K562 (cell line): ENCODE measurements around the gene SOX15. TPM values are rescaled to one million over a fixed set of nuclear protein-coding genes. Genes with fewer than 3 reads are reported as not detected.

ENCODE experiments used
- CBX3 ChIP-seq, 2 experiments: IDR thresholded peaks; 1 replicate in 1 of 2; 2 replicates in 1 of 2; pipeline ENCODE4 v1.6.1; 2012; ENCODE audit warnings: inconsistent platforms in 2 of 2, low read length in 2 of 2, borderline replicate concordance in 1 of 2, control low read depth in 1 of 2
- CHCHD3 ChIP-seq: fragments of 250-450 bp; sonication (Bioruptor Pico); IDR thresholded peaks from 2 replicates; pipeline ENCODE4 v2.1.2; 2022; ENCODE audit warnings: mild to moderate bottlenecking
- ELF2 ChIP-seq: fragments of 250-450 bp; sonication (Bioruptor Pico); IDR thresholded peaks from 2 replicates; pipeline ENCODE4 v1.5.0; 2021; ENCODE audit warnings: mild to moderate bottlenecking
- FOSL1 ChIP-seq: fragments of 200-800 bp; sonication (Bioruptor generic); conservative IDR thresholded peaks from 2 replicates; pipeline ENCODE4 v1.6.1; 2016; ENCODE audit warnings: missing genetic modification characterization, missing compliant biosample characterization
- HDAC8 ChIP-seq: fragments of 450-650 bp; IDR thresholded peaks from 2 replicates; pipeline ENCODE4 v1.6.1; 2016; ENCODE audit warnings: mild to moderate bottlenecking, missing genetic modification characterization, moderate library complexity, missing compliant biosample characterization
- HNRNPH1 ChIP-seq: fragments of 200-400 bp; formaldehyde crosslinking; optimal IDR thresholded peaks from 2 replicates; pipeline ENCODE3; 2017; ENCODE audit warnings: low read depth, mild to moderate bottlenecking, low read length, moderate library complexity
- JUND ChIP-seq, 2 experiments: IDR thresholded peaks; 2 replicates in 1 of 2; 3 replicates in 1 of 2; pipeline ENCODE4 v1.6.1; 2011; ENCODE audit warnings: borderline replicate concordance in 2 of 2, low read depth in 2 of 2, low read length in 2 of 2, improper control_type of control experiment in 1 of 2, missing biosample characterization in 1 of 2, missing genetic modification characterization in 1 of 2, missing genetic modification reagents in 1 of 2
- KAT7 ChIP-seq: sonication (generic); formaldehyde crosslinking; IDR thresholded peaks from 2 replicates; pipeline ENCODE4 v1.8.0; 2022; ENCODE audit warnings: missing genetic modification reagents, mild to moderate bottlenecking, borderline replicate concordance
- NONO ChIP-seq, 2 experiments: fragments of 200-400 bp in 1 of 2; fragments of 450-650 bp in 1 of 2; formaldehyde crosslinking in 1 of 2; IDR thresholded peaks; 2 replicates each; pipeline ENCODE4 v1.6.1; 2017; ENCODE audit warnings: low read depth in 2 of 2, mild to moderate bottlenecking in 2 of 2, moderate library complexity in 2 of 2, low read length in 1 of 2
- SRF ChIP-seq, 2 experiments: fragments of 250-450, 450-650 bp in 1 of 2; sonication (Bioruptor Pico) in 1 of 2; sonication (generic) in 1 of 2; formaldehyde crosslinking; IDR thresholded peaks; 2 replicates each; pipeline versions ENCODE4 v1.5.0 to v1.5.1; 2020 to 2022; ENCODE audit warnings: mild to moderate bottlenecking in 1 of 2, missing genetic modification reagents in 1 of 2
- ZNF583 ChIP-seq: fragments of 250-450 bp; sonication (Bioruptor Pico); IDR thresholded peaks from 2 replicates; pipeline ENCODE4 v1.4.0; 2020
- polyA plus RNA-seq, 8 experiments: library from polyadenylated mRNA; depleted of rRNA in 4 of 8; stranded (reverse) in 5 of 8; unstranded in 3 of 8; fragments of >200 nt; fragmentation: Nextera tagmentation in 2 of 8; fragmentation: Illumina TruSeq in 1 of 8; extraction: Ambion mirVana in 2 of 8; extraction: Trizol in 1 of 8; gene quantifications; 2 replicates each; pipeline versions ENCODE4 v1.2.1 to v1.2.3, GENCODE V29; 2011 to 2014; ENCODE audit warnings: inconsistent platforms in 1 of 8, missing spikeins in 1 of 8
- total RNA-seq, 7 experiments: library from RNA; depleted of rRNA in 6 of 7; stranded (reverse); fragments of >200 nt in 6 of 7; fragmentation: Illumina TruSeq in 2 of 7; extraction: Trizol in 2 of 7; gene quantifications; 2 replicates each; pipeline versions ENCODE4 v1.2.1 to v1.2.3, GENCODE V29; 2011 to 2021; ENCODE audit warnings: low replicate concordance in 1 of 7
- TF ChIP-seq, protein P1 (sequence below): fragments of 250-450 bp; sonication (Bioruptor Pico); IDR thresholded peaks from 2 replicates; pipeline ENCODE4 v1.8.0; 2022; ENCODE audit warnings: moderate library complexity, mild to moderate bottlenecking, inconsistent platforms
- TF ChIP-seq, protein P2 (sequence below): fragments of 450-650 bp; IDR thresholded peaks from 2 replicates; pipeline ENCODE4 v1.6.1; 2014; ENCODE audit warnings: low read depth, mild to moderate bottlenecking, moderate library complexity, borderline replicate concordance
- TF ChIP-seq, protein P3 (sequence below), 2 experiments: fragments of 150-350 bp in 1 of 2; IDR thresholded peaks; 2 replicates each; pipeline ENCODE4 v1.6.1; 2012 to 2016; ENCODE audit warnings: low read depth in 2 of 2, low read length in 2 of 2, mild to moderate bottlenecking in 1 of 2, moderate library complexity in 1 of 2
- TF ChIP-seq, protein P4 (sequence below): fragments of 450-650 bp; formaldehyde crosslinking; IDR thresholded peaks from 2 replicates; pipeline ENCODE4 v1.4.0; 2020; ENCODE audit warnings: mild to moderate bottlenecking, moderate library complexity

Gene SOX15
- total and polyA plus RNA-seq, 9 of the 15 experiments (the other 6 are each of a cell fraction or from before 2014, with no cell fraction given), result 0.07 to 0.33 (median 0.19) TPM; not detected in 5

GRCh38 chr17:7572588-7573323 lies 17.1 kb downstream of the SOX15 start (continued):
- TF ChIP-seq, protein P1, sequence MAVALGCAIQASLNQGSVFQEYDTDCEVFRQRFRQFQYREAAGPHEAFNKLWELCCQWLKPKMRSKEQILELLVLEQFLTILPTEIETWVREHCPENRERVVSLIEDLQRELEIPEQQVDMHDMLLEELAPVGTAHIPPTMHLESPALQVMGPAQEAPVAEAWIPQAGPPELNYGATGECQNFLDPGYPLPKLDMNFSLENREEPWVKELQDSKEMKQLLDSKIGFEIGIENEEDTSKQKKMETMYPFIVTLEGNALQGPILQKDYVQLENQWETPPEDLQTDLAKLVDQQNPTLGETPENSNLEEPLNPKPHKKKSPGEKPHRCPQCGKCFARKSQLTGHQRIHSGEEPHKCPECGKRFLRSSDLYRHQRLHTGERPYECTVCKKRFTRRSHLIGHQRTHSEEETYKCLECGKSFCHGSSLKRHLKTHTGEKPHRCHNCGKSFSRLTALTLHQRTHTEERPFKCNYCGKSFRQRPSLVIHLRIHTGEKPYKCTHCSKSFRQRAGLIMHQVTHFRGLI (CRISPR knock-in tag), result no peak
- TF ChIP-seq SRF (CRISPR knock-in tag; IDR thresholded peaks at IDR 0.05), result peak in 1 of 2 experiments; percentile 52; a peak in 1 of 4 replicates
- peak; percentile 82 for TF ChIP-seq HNRNPH1
- 0 out of 2 replicates have a peak, but pooled peaks have one; percentile 22 for TF ChIP-seq FOSL1
- no peak for TF ChIP-seq HDAC8
- 0 out of 3 replicates have a peak, but pooled peaks of 1 of the 2 experiments have one; percentile 24 for TF ChIP-seq CBX3 (IDR thresholded peaks at IDR 0.05; ENCODE audit: borderline replicate concordance in 1 of 2, low read length in 2 of 2)
- TF ChIP-seq, protein P2, sequence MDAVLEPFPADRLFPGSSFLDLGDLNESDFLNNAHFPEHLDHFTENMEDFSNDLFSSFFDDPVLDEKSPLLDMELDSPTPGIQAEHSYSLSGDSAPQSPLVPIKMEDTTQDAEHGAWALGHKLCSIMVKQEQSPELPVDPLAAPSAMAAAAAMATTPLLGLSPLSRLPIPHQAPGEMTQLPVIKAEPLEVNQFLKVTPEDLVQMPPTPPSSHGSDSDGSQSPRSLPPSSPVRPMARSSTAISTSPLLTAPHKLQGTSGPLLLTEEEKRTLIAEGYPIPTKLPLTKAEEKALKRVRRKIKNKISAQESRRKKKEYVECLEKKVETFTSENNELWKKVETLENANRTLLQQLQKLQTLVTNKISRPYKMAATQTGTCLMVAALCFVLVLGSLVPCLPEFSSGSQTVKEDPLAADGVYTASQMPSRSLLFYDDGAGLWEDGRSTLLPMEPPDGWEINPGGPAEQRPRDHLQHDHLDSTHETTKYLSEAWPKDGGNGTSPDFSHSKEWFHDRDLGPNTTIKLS, result no peak
- peak in 1 of 2 experiments; percentile 39; a peak in 2 of 4 replicates for TF ChIP-seq NONO (IDR thresholded peaks at IDR 0.05; ENCODE audit: low read depth in 2 of 2, low read length in 1 of 2)
- TF ChIP-seq KAT7 (CRISPR knock-in tag), result peak; percentile 98; the same call in 1 of the 2 replicates
- peak; percentile 37; the same call in 1 of the 2 replicates for TF ChIP-seq JUND (IDR thresholded peaks at IDR 0.05; ENCODE audit: borderline replicate concordance, low read depth, low read length)
- TF ChIP-seq JUND (tag; IDR thresholded peaks at IDR 0.05; ENCODE audit: borderline replicate concordance, low read depth, low read length), result no peak
- TF ChIP-seq, protein P3, sequence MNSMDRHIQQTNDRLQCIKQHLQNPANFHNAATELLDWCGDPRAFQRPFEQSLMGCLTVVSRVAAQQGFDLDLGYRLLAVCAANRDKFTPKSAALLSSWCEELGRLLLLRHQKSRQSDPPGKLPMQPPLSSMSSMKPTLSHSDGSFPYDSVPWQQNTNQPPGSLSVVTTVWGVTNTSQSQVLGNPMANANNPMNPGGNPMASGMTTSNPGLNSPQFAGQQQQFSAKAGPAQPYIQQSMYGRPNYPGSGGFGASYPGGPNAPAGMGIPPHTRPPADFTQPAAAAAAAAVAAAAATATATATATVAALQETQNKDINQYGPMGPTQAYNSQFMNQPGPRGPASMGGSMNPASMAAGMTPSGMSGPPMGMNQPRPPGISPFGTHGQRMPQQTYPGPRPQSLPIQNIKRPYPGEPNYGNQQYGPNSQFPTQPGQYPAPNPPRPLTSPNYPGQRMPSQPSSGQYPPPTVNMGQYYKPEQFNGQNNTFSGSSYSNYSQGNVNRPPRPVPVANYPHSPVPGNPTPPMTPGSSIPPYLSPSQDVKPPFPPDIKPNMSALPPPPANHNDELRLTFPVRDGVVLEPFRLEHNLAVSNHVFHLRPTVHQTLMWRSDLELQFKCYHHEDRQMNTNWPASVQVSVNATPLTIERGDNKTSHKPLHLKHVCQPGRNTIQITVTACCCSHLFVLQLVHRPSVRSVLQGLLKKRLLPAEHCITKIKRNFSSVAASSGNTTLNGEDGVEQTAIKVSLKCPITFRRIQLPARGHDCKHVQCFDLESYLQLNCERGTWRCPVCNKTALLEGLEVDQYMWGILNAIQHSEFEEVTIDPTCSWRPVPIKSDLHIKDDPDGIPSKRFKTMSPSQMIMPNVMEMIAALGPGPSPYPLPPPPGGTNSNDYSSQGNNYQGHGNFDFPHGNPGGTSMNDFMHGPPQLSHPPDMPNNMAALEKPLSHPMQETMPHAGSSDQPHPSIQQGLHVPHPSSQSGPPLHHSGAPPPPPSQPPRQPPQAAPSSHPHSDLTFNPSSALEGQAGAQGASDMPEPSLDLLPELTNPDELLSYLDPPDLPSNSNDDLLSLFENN (IDR thresholded peaks at IDR 0.05; ENCODE audit: low read depth in 2 of 2, low read length in 2 of 2), result peak in 1 of 2 experiments; percentile 61; a peak in 1 of 4 replicates
- TF ChIP-seq, protein P4, sequence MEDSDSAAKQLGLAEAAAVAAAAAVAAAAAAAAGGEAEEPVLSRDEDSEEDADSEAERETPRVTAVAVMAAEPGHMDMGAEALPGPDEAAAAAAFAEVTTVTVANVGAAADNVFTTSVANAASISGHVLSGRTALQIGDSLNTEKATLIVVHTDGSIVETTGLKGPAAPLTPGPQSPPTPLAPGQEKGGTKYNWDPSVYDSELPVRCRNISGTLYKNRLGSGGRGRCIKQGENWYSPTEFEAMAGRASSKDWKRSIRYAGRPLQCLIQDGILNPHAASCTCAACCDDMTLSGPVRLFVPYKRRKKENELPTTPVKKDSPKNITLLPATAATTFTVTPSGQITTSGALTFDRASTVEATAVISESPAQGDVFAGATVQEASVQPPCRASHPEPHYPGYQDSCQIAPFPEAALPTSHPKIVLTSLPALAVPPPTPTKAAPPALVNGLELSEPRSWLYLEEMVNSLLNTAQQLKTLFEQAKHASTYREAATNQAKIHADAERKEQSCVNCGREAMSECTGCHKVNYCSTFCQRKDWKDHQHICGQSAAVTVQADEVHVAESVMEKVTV (CRISPR knock-in tag), result no peak
- TF ChIP-seq ZNF583, result no peak
- 0 out of 2 replicates have a peak, but pooled peaks have one; percentile 36 for TF ChIP-seq CHCHD3
- peak; percentile 76 for TF ChIP-seq ELF2 (CRISPR knock-in tag)
